Right atrium auricular region (tissue), 2 donors: ENCODE data around the gene HPS1. TPM values are rescaled to one million over a fixed set of nuclear protein-coding genes. Genes with fewer than 3 reads are reported as not detected.

Experiments used
- DNase-seq: peaks from one replicate; pipeline ENCODE4 v3.0.0-alpha.2; 2019; ENCODE audit warnings: low spot score
- H3K27ac ChIP-seq, 2 donors: fragments of 200-600 bp; sonication (generic); 1 replicate in 1 of 2; 2 replicates in 1 of 2; pipeline ENCODE4 v1.5.1; 2016 to 2019
- H3K27me3 ChIP-seq, 2 donors: fragments of 200-600 bp; sonication (generic); one replicate each; pipeline versions ENCODE4 v1.5.1 to v1.6.0; 2017 to 2019
- H3K36me3 ChIP-seq: fragments of 200-600 bp; sonication (generic); one replicate; pipeline ENCODE4 v1.5.1; 2016
- H3K4me1 ChIP-seq, 2 donors: fragments of 200-600 bp; sonication (generic); one replicate each; pipeline versions ENCODE4 v1.5.1 to v1.6.0; 2017 to 2019
- H3K4me3 ChIP-seq, 2 donors: fragments of 200-600 bp; sonication (generic); 1 replicate in 1 of 2; 2 replicates in 1 of 2; pipeline ENCODE4 v1.5.1; 2017 to 2019; ENCODE audit warnings: mild to moderate bottlenecking in 1 of 2, moderate library complexity in 1 of 2
- H3K9me3 ChIP-seq, 2 donors: fragments of 200-600 bp; sonication (generic); one replicate each; pipeline ENCODE4 v1.5.1; 2019
- CTCF ChIP-seq, 2 donors: fragments of 200-600 bp; sonication (generic); IDR thresholded peaks; one replicate each; pipeline ENCODE4 v1.5.1; 2019; ENCODE audit warnings: antibody characterized with exemption in 2 of 2
- total RNA-seq, 2 donors: library from RNA; depleted of rRNA; stranded (reverse); fragments of >200 nt; gene quantifications; one replicate each; pipeline ENCODE4 v1.1.0, GENCODE V29; 2016

The HPS1 gene
- total RNA-seq, 2 donors from 2014 or later = 26.9 to 43.6 TPM

GRCh38 chr10:98463016-98463415, 16.3 kb upstream of the HPS1 start:
- Histone ChIP-seq H3K4me1 (peaks cover 0 to 22% of the 10 kb centered on the region in 2 donors), H3K9me3 (no peaks in the 10 kb centered on the region), H3K27ac (peak overlapping the region in 1 of 2 donors; percentile 70), H3K27me3 (no peaks in the 10 kb centered on the region), H3K36me3 (no peaks in the 10 kb centered on the region), H3K4me3 (no peak overlapping the region)
- no peak for TF ChIP-seq CTCF (IDR thresholded peaks at IDR 0.05)
- DNase-seq = no peak

GRCh38 chr10:98461500-98461842, 14.7 kb upstream of the HPS1 start:
- DNase-seq = no peak
- no peaks in the 10 kb centered on the region for H3K36me3 ChIP-seq
- H3K4me1 ChIP-seq = peaks cover 0 to 12% of the 10 kb centered on the region in 2 donors
- TF ChIP-seq CTCF (IDR thresholded peaks at IDR 0.05) = no peak
- no peak overlapping the region for H3K4me3 ChIP-seq
- H3K27me3 ChIP-seq = no peaks in the 10 kb centered on the region
- H3K9me3 ChIP-seq = no peaks in the 10 kb centered on the region
- H3K27ac ChIP-seq = peak overlapping the region; percentile 55 to 70

- Histone ChIP-seq H3K4me3 (no peak overlapping the region), H3K27me3 (no peaks in the 10 kb centered on the region), H3K27ac (peak overlapping the region; percentile 55 to 70), H3K9me3 (no peaks in the 10 kb centered on the region), H3K36me3 (no peaks in the 10 kb centered on the region), H3K4me1 (peaks cover 0 to 12% of the 10 kb centered on the region in 2 donors)
- DNase-seq = peak; percentile 70
- no peak for TF ChIP-seq CTCF (IDR thresholded peaks at IDR 0.05)
Observed at GRCh38 chr10:98460837-98461499, 14.2 kb upstream of the HPS1 start.

GRCh38 chr10:98458809-98459784, 12.4 kb upstream of the HPS1 start:
- H3K4me1 ChIP-seq = peaks cover 0 to 12% of the 10 kb centered on the region in 2 donors
- H3K27ac ChIP-seq = no peak overlapping the region
- no peaks in the 10 kb centered on the region for H3K9me3 ChIP-seq
- TF ChIP-seq CTCF (IDR thresholded peaks at IDR 0.05) = no peak
- H3K4me3 ChIP-seq = no peak overlapping the region
- DNase-seq = no peak
- no peaks in the 10 kb centered on the region for H3K36me3 ChIP-seq
- no peaks in the 10 kb centered on the region for H3K27me3 ChIP-seq

GRCh38 chr10:98457721-98458120, 11.0 kb upstream of the HPS1 start:
- DNase-seq = no peak

More at GRCh38 chr10:98457721-98458120, 11.0 kb upstream of the HPS1 start:
- Histone ChIP-seq H3K27me3 (no peaks in the 10 kb centered on the region), H3K27ac (no peak overlapping the region), H3K4me3 (no peak overlapping the region), H3K9me3 (no peaks in the 10 kb centered on the region), H3K4me1 (peaks cover 0 to 12% of the 10 kb centered on the region in 2 donors), H3K36me3 (no peaks in the 10 kb centered on the region)
- TF ChIP-seq CTCF (IDR thresholded peaks at IDR 0.05) = no peak
